HG03457 (cell line): ENCODE data around the gene XPO1.

Source experiments
- ATAC-seq: cut with Tn5 transposase; IDR thresholded peaks from one replicate; pipeline ENCODE4 v1.9.1; 2021; ENCODE audit warnings: moderate number of reproducible peaks; ENCODE audit not compliant: unreplicated experiment

Gene XPO1

GRCh38 chr2:61437170-61437569 lies 101.0 kb downstream of the XPO1 start:
- ATAC-seq = no peak

DNA sequence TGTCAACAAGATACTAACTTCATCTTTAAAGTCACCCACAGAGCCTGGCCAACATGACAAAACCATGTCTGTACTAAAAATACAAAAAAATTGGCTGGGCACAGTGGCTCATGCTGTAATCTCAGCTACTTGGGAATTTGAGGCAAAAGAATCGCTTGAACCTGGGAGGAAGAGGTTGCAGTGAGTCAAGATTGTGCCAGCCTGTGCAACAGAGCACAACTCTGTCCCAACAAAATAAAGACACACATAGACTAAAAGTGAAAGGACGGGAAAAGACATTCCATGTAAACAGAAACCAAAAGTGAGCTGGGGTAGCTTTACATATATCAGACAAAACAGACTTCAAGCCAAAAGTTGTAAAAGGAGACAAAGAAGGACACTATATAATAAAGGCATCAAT lies 102.1 kb downstream of the XPO1 start:
- no peak for ATAC-seq

- no peak for ATAC-seq
Observed at GRCh38 chr2:61435291-61435690, 102.9 kb downstream of the XPO1 start.

DNA sequence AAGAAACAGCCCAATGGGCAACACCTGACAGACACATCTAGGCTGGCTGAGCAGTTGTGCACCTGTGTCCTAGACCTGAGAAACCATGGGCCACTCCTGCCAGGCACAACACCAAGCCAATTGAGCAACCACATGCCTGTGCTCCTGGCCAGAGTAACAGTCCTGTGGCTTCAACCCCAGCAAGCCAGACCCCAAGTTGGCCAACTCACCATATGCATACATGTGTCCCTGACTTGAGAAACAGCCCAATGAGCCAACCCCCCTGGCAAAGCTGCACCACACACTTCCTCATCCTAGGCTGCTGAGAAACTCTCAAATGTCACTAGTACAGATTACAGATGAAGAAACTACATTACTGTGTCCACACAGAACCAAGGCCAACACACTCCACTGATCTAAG lies 103.8 kb downstream of the XPO1 start:
- ATAC-seq = no peak

GRCh38 chr2:61433606-61434005 lies 104.5 kb downstream of the XPO1 start:
- no peak for ATAC-seq

DNA sequence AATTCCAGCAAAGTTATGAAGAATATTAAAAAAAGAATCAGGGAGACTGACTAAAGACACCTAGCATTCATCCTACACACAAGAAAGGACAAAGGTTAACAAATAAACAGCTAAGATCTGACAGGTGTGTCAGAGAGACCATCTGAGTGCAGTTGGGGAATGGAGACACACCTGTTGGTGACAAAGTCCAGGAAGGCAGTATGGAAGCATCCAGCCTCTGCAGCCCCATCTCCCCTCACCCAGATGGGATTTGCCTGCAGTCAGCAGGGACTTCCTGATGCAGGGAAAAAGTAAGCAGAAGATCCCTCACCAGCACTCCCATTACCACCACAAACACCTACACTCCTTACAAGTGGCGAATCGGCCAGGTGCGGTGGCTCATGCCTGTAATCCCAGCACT lies 105.2 kb downstream of the XPO1 start:
- ATAC-seq = no peak

GRCh38 chr2:61431345-61431744 lies 106.8 kb downstream of the XPO1 start:
- ATAC-seq = no peak
